Ammon's horn (tissue), 1 donor: ENCODE data around the gene MAPK8.

Experiments used
- DNase-seq: peaks from one replicate; pipeline ENCODE4 v3.0.0-alpha.2; 2016; ENCODE audit warnings: low spot score

Gene MAPK8

DNA sequence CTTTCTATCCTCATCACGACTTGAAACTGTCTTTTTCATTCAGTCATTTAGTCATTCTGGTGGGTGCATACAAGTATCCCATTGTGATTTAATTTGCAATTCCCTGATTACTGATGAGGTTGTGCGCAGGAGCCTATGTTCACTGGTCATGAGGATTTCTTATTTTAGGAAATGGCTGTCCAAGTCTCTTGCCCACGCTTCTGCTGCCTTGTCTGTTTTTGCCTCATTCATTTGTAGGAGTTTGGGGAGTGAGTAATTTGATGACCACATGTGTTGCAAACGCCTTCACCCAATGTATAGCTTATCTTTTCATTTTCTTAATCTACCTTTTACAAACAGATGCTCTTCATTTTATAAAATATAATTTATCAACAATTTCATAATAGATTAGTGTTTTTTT, 171.1 kb downstream of the MAPK8 start:
- DNase-seq, result no peak

DNA sequence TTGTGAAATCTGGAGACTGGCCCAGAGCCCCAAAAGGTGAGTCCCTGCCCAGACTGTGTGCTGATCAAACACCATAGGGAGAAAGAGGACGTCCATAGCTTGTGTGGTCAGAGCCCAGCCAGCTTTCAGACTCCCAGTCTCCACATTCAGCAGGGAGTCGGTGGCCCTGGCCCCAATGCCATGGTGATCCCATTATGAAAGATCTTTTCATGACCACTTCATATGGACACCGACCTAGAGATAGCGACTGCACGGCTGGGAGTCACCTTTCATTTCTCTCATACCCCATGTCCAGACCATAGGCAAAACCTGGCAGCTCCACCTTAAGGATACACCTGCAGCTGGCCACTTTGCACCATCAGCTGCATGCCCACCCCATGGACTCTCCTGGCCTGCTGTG, 172.0 kb downstream of the MAPK8 start:
- DNase-seq, result no peak

DNA sequence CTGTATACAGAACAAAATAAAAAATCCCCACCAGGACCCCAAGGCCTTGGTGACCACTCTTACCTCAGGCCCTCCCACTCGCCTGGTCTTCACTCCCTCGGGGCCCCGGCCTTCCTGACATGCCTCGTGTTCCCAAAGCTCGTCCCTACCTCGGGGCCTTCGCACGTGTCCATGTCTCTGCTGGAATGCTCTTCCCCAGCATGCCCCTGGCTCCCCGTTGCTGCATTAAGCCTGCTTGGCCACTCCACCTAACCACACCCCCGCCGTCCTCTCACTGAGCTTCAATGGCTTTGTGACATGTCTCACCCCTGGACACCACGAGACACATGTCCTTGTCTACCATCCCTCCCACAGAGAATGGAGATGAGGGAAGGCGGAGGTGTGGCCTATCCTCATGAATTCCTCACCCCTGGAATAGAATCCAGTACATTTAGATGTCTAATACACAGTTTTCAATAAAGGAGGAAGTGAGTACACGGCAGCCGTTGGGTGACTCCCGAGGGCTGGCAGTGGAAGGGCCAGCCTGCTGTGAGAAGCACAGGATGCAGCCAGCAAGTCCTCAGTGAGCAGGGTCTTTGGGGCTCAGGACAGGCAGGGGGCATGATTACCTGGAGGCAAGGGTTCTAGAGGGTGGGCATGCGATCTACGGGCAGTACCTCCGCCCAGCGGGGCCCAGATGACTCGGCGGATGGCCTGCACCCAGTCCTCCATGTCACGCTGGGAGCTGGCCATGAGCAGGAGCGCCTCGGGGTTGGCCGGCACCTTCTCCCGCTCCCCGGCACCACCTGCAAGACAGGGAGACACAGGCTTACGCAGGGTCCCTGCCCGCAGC, 172.7 kb downstream of the MAPK8 start:
- DNase-seq, result no peak

DNA sequence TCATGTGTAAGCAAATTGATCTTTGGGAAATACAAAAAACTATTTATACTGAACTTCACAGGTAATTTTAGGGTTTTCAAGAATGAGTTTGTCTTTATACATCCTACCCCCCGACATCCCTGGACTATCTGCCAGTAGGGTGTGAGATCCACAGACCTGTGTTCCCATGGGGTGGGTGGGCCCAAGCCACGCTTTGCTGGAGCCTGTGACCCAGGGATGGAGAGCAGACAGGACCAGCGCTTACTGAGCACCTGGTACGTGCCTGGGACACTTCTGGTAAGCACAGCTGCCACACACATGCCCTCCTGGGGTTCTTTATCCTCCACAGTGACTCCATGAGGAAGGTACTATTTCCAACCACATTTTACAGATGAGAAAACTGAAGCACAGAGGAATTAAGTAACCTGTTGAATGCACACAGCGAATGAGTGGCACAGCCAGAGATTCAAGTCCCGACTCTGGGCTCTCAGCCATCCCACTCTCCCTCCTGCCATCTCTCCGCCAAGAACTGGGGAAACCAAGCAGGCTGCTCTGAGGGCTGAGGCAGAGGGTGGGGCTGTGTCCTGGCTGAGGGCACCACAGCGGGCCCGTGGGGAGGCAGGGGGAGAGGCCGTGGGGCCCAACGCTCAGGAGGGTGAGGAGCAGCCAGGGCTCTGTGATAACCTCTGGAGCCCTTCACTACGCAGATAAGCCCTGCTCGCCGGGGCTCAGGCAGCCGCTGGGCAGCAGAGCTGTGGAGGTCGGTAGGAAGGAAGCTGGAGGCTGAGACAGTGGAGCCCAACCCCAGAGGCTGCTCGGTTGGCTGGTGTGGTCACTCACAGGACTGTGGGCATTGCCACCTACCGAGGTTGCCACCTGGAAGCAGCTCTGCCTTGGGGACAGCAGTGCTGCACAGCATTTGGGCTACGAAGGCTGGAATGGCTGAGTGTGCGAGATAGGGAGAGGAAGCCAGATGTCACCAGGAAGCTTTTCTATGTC, 174.2 kb downstream of the MAPK8 start:
- DNase-seq, result no peak

DNA sequence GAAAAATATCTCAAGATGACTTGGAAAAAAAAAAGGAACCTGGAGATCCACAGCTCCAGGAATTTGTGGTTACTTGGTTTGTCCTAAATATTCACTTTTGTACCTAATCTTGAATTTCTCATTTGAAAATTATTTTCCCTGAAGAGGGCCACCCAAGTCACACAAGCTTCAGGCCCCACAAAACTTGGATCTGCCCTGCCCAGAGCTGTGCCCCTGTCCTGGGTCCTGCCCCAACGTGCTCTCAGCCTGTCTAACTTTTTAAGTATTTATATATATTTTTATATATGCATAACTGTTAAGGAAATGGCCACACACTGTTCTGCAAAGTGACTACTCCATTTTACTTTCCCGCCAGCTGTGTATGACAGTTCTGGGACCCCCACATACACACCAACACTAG, 174.9 kb downstream of the MAPK8 start:
- DNase-seq, result no peak

DNA sequence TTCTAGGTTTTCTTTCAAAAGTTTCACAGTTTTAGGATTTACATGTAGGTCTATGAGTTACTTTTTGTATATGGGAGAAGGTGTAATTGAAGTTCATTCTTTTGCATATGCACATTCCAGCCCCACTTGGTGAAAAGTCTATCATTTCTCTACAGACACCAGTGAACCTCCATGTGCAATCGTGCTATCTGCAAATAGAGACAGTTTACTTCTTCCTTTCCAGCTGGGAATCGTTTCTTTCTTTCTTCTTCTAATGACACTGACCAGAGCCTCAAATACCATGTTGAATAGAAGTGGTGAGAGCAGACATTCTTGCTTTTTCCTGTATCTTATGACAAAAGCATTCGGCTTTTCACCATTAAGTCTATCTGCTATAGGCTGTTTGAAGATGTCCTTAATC, 175.7 kb downstream of the MAPK8 start:
- no peak for DNase-seq

DNA sequence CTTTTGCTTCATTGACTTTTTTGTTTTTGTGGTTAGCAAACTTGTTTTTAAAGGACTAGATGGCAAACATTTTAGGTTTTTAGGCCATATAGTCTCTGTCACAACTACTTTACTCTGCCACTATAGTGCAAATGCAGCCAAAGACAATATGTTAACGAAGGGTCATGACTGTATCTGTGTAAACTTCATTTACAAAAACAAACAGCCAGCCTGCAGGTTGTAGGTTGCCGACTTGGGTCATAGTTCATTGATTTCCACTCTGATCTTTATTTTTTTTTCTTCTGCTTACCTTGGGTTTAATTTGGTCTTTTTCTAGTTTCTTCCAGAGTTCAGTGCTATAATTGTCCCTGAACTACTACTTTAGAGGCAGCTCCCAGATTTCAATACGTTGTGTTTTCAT, 178.4 kb downstream of the MAPK8 start:
- DNase-seq, result no peak

DNA sequence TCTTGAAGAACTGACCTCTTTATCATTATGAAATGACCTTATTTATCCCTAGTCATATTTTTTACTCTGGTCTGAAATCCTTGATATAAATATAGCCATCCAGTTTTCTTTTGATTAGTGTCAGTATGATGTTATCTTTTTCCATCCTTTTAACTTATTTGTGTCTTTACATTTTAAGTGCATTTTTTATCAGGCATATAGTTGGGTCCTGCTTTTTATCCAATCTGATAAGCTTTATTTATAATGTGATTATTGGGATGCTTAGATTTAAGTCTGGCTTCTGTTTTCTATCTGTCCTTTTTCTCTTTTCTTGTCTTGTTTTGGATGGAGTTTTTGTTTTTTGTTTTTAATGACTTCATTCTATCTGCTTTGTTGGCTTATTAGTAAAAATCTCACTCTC, 179.2 kb downstream of the MAPK8 start:
- DNase-seq, result no peak

DNA sequence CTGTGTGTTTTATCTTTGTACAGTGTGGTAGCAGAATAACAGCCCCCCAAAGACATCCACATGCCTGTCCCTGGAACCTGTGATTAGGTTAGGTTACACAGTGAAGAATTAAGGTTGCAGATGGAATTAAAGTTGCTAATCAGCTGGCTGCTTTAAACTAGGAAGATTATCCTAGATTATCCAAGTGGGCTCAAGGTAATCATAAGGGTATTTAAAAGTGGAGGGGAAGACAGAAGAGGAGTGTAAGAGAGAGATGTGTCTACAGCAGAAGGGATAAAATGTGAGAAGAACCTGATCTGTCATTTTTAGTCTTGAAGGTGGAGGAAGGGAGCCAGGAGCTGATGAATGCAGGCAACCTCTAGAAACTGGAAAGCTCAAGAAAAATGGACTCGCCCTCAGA, 180.8 kb downstream of the MAPK8 start:
- no peak for DNase-seq
